ENCODE measurements around the gene RBPJL. TPM values are rescaled to one million over a fixed set of nuclear protein-coding genes. Genes with fewer than 3 reads are reported as not detected.
A peak's percentile ranks its signal among the peaks of the same experiment; 100 is the strongest.

Gene RBPJL
- total RNA-seq, 1 experiment from 2014 or later: 0.85 TPM

- 0 out of 2 replicates have a peak, but pooled peaks have one; percentile 53 for TF ChIP-seq ZNF532 (CRISPR knock-in tag; IDR thresholded peaks at IDR 0.05; ENCODE audit: borderline replicate concordance)
- TF ChIP-seq PREB (CRISPR knock-in tag; IDR thresholded peaks at IDR 0.05; ENCODE audit: borderline replicate concordance): no peak
Measured at GRCh38 chr20:45340951-45341350, 34.3 kb downstream of the RBPJL start (continued).

- Mint-ChIP-seq H3K4me1 (peaks cover 99% of the 10 kb centered on the region), H3K27ac (peak overlapping the region; percentile 98), H3K36me3 (peaks cover 5% of the 10 kb centered on the region), H3K9me3 (no peaks in the 10 kb centered on the region), H3K4me3 (peak overlapping the region; percentile 65), H3K27me3 (ENCODE audit: low read depth) (no peaks in the 10 kb centered on the region)
- ChIA-PET POLR2A (interaction anchor here (0.7 to 2.4 kb wide), 6 partner anchors 18 to 329 kb away, joined by 3 to 11 read pairs (median 5); partner anchors contain the start of gene SYS1), CTCF (interaction anchor here (1.0 to 4.4 kb wide), 13 partner anchors 11 to 96 kb away, joined by 3 to 27 read pairs (median 5); partner anchors contain the start of genes MATN4 and SYS1)
- no peak for DNase-seq (ENCODE audit: low spot score)
- TF ChIP-seq GTF2I (CRISPR knock-in tag; conservative IDR thresholded peaks at IDR 0.05): no peak
- no peak for TF ChIP-seq ESRRA (CRISPR knock-in tag; IDR thresholded peaks at IDR 0.05; ENCODE audit: borderline replicate concordance)
- TF ChIP-seq ZSCAN18 (CRISPR knock-in tag; IDR thresholded peaks at IDR 0.05): no peak
- no peak for TF ChIP-seq MAX (CRISPR knock-in tag; IDR thresholded peaks at IDR 0.05)
- TF ChIP-seq NR3C1 (CRISPR knock-in tag; conservative IDR thresholded peaks at IDR 0.05; ENCODE audit: low read depth): no peak
- no peak for TF ChIP-seq E2F1 (CRISPR knock-in tag; IDR thresholded peaks at IDR 0.05)
- no peak for TF ChIP-seq FOXJ3 (CRISPR knock-in tag; IDR thresholded peaks at IDR 0.05; ENCODE audit: borderline replicate concordance)
- no peak for TF ChIP-seq RORB (CRISPR knock-in tag; IDR thresholded peaks at IDR 0.05)
- no peak for TF ChIP-seq MYBL2 (CRISPR knock-in tag; IDR thresholded peaks at IDR 0.05)
- no peak for TF ChIP-seq JAZF1 (CRISPR knock-in tag; IDR thresholded peaks at IDR 0.05)
- TF ChIP-seq ARID4B (CRISPR knock-in tag; IDR thresholded peaks at IDR 0.05; ENCODE audit: borderline replicate concordance): no peak
- no peak for TF ChIP-seq CDX4 (CRISPR knock-in tag; IDR thresholded peaks at IDR 0.05; ENCODE audit: borderline replicate concordance)
- TF ChIP-seq STAT6 (CRISPR knock-in tag; conservative IDR thresholded peaks at IDR 0.05; ENCODE audit: low read depth): no peak
- peak; percentile 4; the same call in 1 of the 2 replicates for ATAC-seq
Measured at GRCh38 chr20:45341579-45341938, 34.9 kb downstream of the RBPJL start.

Measured in WTC11 (cell line).